Right cardiac atrium (tissue), 5 donors: Measurements from ENCODE around the gene TLX2. TPM values are rescaled to one million over a fixed set of nuclear protein-coding genes. Genes with fewer than 3 reads are reported as not detected.

Source experiments
- ATAC-seq, 2 donors: fragments of 200-7000 bp; cut with Tn5 transposase; one replicate each; pipeline versions ENCODE4 v1.8.0 to v1.9.1; 2020; ENCODE audit warnings: moderate library complexity in 2 of 2, mild to moderate bottlenecking in 1 of 2
- DNase-seq, 3 donors: peaks; one replicate each; pipeline ENCODE4 v3.0.0-alpha.2; 2020
- H3K27ac ChIP-seq: one replicate; pipeline ENCODE4 v1.5.1; 2013; ENCODE audit warnings: mild to moderate bottlenecking, low read length, control low read depth, moderate library complexity
- H3K27me3 ChIP-seq: one replicate; pipeline ENCODE4 v1.6.1; 2013; ENCODE audit not compliant: control insufficient read depth, insufficient read depth
- H3K4me1 ChIP-seq: one replicate; pipeline ENCODE4 v1.6.1; 2013; ENCODE audit warnings: low read length; ENCODE audit not compliant: control insufficient read depth, insufficient read depth
- H3K4me3 ChIP-seq: one replicate; pipeline ENCODE4 v1.5.1; 2013; ENCODE audit warnings: low read length, control low read depth
- H3K9me3 ChIP-seq: one replicate; pipeline ENCODE4 v1.6.1; 2013; ENCODE audit warnings: low read length; ENCODE audit not compliant: control insufficient read depth
- WGBS: extraction: QIAGEN DNeasy Blood & Tissue Kit; methylation state at CpG from one replicate; pipeline ENCODE4 v1.1.7; 2013; 5-methylcytosine and 5-hydroxymethylcytosine counted together
- intact Hi-C, 4 donors: fragments of 100-400 bp; cut with DNase I; formaldehyde crosslinking; loops; one replicate each; pipeline versions ENCODE4 v1.11.0 to v1.14.0; 2022 to 2023
- polyA plus RNA-seq: library from polyadenylated mRNA; stranded (reverse); fragments of 200-250 nt; gene quantifications from one replicate; pipeline ENCODE4 v1.2.3, GENCODE V29; 2013
- total RNA-seq, 4 donors: library from RNA; stranded (reverse); fragmentation: NEBNext Ultra II Directional; extraction: Animal tissue kit (Norgen Biotek cat#: 25700); gene quantifications; one replicate each; pipeline ENCODE4 v1.2.1, GENCODE V29; 2021
- donor health status: healthy with polysubstance abuse.
- donor health status: DM: no; HTN: yes; CAD: no.
- donor health status: DM: no; HTN: no; CAD: no.
- donor health status: DM: no; HTN: yes; CAD: no; lungs with severe emphysema.
- donor health status: DM: yes; HTN: yes; CAD: no.

TLX2 gene
- total and polyA plus RNA-seq, 5 donors, result 0.05 TPM; not detected in 4

DNA sequence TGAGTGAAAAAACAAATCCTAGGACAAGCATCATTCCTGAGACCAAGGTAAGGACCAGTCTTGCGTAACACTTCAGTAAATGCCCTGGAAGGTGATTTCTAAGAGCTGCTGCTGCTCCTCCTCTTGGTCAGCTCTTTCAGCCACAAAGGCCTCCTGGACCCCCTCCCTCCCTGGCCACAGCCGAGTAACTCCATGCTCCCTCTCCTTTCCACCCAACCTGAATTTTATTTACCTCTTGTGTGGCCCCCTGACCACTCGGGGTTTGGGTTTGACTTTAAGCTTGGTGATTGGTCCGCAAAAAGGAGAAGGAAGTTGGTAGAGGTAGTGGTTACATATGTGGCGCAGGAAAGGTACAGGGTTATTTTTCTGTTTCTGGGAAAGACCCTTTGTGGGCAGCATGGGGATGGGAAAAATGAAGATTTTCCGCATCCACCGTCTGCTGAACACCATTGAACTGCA, 24.7 kb downstream of the TLX2 start:
- H3K4me1 ChIP-seq, result no peaks in the 10 kb centered on the region
- DNase-seq, result no peak
- WGBS, result 75% methylated on average over 7 of the region's 7 CpGs
- no peak for ATAC-seq
- no peak overlapping the region for H3K4me3 ChIP-seq
- H3K27me3 ChIP-seq, result no peaks in the 10 kb centered on the region
- intact Hi-C loops, result loop anchor here in 1 of 4 donors (10.0 kb wide), 1 partner anchor 46 kb away; no protein-coding TSS in a partner anchor
- no peak overlapping the region for H3K27ac ChIP-seq
- no peaks in the 10 kb centered on the region for H3K9me3 ChIP-seq

GRCh38 chr2:74540291-74540690, 26.0 kb downstream of the TLX2 start:
- Histone ChIP-seq H3K27ac (peak overlapping the region; percentile 74), H3K27me3 (no peaks in the 10 kb centered on the region), H3K4me3 (no peak overlapping the region), H3K9me3 (no peaks in the 10 kb centered on the region), H3K4me1 (no peaks in the 10 kb centered on the region)
- WGBS, result 54% methylated on average over 5 of the region's 5 CpGs
- DNase-seq (peak; percentile 82 to 91 (median 85)), ATAC-seq (peak; percentile 82 to 96)
- intact Hi-C loops, result no loop called here

DNA sequence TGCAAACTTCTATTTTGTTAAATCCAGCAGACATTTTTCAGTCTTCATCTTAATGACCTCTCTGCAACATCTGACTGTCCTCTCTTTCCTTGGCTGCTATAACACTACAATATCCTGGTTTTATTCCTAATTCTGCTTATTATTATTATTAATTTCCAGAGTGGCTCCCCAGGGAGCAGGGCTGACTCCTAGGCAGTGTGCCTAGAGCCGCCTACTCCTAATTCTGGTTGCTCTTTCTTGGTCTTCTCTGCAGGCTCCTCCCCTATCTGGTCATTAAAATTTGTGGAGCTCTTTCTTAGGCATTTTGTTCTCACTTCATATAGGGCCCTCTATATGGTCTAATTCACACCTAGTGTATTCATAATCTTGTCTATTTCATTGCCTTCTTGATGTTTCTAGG, 28.7 kb downstream of the TLX2 start:
- Histone ChIP-seq H3K4me1 (no peaks in the 10 kb centered on the region), H3K4me3 (no peak overlapping the region), H3K9me3 (no peaks in the 10 kb centered on the region), H3K27me3 (no peaks in the 10 kb centered on the region), H3K27ac (no peak overlapping the region)
- ATAC-seq (no peak), DNase-seq (no peak)
- 67% methylated on average over 1 of the region's 1 CpG for WGBS
- intact Hi-C loops, result no loop called here

DNA sequence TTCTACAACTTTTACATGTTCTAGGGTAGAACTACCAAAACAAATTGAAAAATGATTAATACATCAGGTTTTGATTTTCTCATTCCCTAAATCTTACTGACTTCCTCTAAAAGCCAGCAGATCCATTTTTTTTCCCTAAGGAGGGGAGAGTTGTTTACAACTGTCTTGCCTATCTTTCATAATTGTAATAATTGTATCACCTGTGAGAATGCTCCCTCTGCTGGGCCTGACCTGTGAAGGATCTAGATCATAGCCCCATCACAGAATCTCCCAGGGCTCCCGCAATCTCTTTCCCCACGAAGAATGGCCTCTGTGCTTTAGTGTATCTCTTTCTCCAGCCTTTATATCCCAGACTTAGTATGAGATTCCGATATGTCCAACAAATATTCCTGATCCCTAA, 30.4 kb downstream of the TLX2 start:
- H3K4me3 ChIP-seq, result no peak overlapping the region
- H3K9me3 ChIP-seq, result no peaks in the 10 kb centered on the region
- H3K27me3 ChIP-seq, result no peaks in the 10 kb centered on the region
- no peaks in the 10 kb centered on the region for H3K4me1 ChIP-seq
- DNase-seq (no peak), ATAC-seq (no peak)
- WGBS, result 86% methylated on average over 3 of the region's 3 CpGs
- H3K27ac ChIP-seq, result no peak overlapping the region
- intact Hi-C loops, result no loop called here

DNA sequence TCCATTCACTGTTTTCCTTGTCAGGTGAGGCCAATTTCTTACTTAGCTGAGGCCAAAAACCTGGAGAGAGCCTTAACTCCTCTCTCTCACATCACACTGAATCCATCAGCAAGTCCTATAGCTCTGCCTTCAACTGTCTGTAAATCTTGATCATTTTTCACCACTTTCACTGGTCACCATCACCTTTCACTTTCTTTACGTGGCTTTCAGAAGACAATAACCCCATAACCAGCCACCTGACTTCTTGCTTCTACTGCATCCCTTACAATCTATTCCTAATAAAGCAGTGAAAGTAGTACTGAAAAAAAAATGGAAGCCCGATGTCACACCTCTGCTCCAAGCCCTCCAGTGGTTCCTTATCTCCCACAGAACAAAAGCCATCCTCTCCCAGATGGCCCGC, 31.8 kb downstream of the TLX2 start:
- WGBS, result 80% methylated on average over 3 of the region's 3 CpGs
- H3K27me3 ChIP-seq, result no peaks in the 10 kb centered on the region
- no peaks in the 10 kb centered on the region for H3K9me3 ChIP-seq
- intact Hi-C loops, result no loop called here
- no peak overlapping the region for H3K27ac ChIP-seq
- DNase-seq (no peak), ATAC-seq (no peak)
- H3K4me1 ChIP-seq, result no peaks in the 10 kb centered on the region
- H3K4me3 ChIP-seq, result no peak overlapping the region

- ATAC-seq, result peak; percentile 13 to 20
- WGBS, result 13% methylated on average over 26 of the region's 26 CpGs
- peak overlapping the region; percentile 50 for H3K4me3 ChIP-seq
- intact Hi-C loops, result no loop called here
- H3K9me3 ChIP-seq, result no peaks in the 10 kb centered on the region
- H3K4me1 ChIP-seq, result no peaks in the 10 kb centered on the region
- no peak for DNase-seq
- peak overlapping the region; percentile 73 for H3K27ac ChIP-seq
- H3K27me3 ChIP-seq, result no peaks in the 10 kb centered on the region
Measured at GRCh38 chr2:74548285-74548899, 34.1 kb downstream of the TLX2 start.

GRCh38 chr2:74548900-74549826, 34.9 kb downstream of the TLX2 start:
- Histone ChIP-seq H3K27me3 (no peaks in the 10 kb centered on the region), H3K9me3 (no peaks in the 10 kb centered on the region), H3K4me3 (peak overlapping the region; percentile 50), H3K4me1 (no peaks in the 10 kb centered on the region), H3K27ac (peak overlapping the region; percentile 73)
- 7% methylated on average over 85 of the region's 85 CpGs for WGBS
- DNase-seq (peak; percentile 85 to 93 (median 93)), ATAC-seq (peak; percentile 88 to 91)
- intact Hi-C loops, result no loop called here

GRCh38 chr2:74550231-74550630, 36.0 kb downstream of the TLX2 start:
- 91% methylated on average over 7 of the region's 7 CpGs for WGBS
- intact Hi-C loops, result no loop called here

DNA sequence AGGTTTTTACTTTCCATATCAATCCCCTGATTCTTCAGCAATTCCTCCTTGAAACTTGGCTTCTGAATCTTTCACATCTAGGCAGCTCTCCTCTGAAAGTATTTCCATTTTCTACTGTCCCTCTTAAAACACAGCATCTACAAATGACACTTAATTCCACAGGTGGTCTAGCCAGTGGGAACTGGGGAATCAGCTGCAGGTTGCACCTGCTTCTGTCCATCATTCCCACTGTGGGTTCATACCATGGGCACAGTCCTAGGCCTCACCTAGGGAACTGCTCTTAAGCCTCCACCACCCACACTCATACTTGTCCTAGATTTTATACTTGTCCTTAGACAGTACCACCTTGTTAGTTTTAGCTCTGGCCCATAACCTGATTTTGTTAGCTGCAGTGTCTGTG, 37.3 kb downstream of the TLX2 start:
- intact Hi-C loops, result no loop called here
- no peak for ATAC-seq
- H3K27ac ChIP-seq, result no peak overlapping the region
- no peak overlapping the region for H3K4me3 ChIP-seq
- H3K27me3 ChIP-seq, result no peaks in the 10 kb centered on the region
- H3K4me1 ChIP-seq, result no peaks in the 10 kb centered on the region
- no peaks in the 10 kb centered on the region for H3K9me3 ChIP-seq
- DNase-seq, result no peak

More at GRCh38 chr2:74550231-74550630, 36.0 kb downstream of the TLX2 start:
- DNase-seq, result no peak
- ATAC-seq, result no peak
- Histone ChIP-seq H3K9me3 (no peaks in the 10 kb centered on the region), H3K4me1 (no peaks in the 10 kb centered on the region), H3K27ac (no peak overlapping the region), H3K4me3 (no peak overlapping the region), H3K27me3 (no peaks in the 10 kb centered on the region)

DNA sequence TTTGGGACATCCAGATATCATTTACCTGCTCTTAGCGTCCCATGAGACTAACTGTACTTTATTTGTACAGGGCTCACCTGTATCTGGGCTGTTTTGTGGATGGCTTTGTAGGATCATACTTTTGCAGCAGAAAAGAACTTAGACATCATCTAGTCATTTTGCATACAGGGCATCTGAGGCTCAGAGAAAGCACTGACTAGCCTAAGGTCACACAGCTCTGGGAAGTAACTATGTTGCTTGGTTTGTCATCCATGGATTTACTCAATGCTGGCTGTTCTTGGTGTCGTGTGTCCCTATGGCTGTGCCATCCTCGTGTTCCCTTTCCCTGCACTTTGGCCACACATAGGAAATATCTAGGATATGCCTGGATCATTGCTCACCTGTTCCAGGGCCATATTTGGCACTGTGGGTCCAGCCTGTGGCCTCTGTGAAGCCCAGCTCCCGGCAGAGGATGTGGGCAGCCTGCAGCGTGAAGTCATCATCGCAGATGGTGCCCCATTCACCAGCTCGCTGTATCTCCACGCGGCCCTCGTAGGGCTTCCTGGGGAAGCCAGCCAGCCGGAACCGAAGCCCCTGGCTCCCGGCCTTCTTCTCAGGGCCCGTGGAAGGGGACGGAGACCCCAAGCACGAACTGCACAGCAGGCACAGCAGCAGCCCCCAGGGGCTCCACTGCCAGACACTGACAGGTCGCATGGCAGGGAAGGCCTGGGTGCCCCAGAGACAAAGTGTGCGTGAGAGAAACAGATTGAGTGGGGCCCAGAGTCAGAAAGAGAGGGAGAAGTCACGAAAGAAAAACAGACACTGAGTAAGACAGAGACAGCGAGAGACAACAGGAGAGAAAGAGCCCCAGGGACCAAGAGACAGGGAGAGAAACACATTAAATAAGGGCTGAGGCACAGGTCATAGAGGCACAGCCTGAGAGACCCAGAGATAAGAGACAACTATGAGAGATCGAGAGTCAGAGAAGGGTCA, 38.0 kb downstream of the TLX2 start:
- intact Hi-C loops, result no loop called here

More for the DNA sequence above, 38.0 kb downstream of the TLX2 start:
- H3K9me3 ChIP-seq, result no peaks in the 10 kb centered on the region
- no peak for DNase-seq
- no peak overlapping the region for H3K27ac ChIP-seq
- ATAC-seq, result no peak
- no peaks in the 10 kb centered on the region for H3K27me3 ChIP-seq
- H3K4me3 ChIP-seq, result no peak overlapping the region
- WGBS, result 70% methylated on average over 21 of the region's 21 CpGs
- H3K4me1 ChIP-seq, result no peaks in the 10 kb centered on the region
